Subcutaneous abdominal adipose tissue (tissue), 5 donors: Measurements from ENCODE around the gene SYNPO2.
A peak's percentile ranks its signal among the peaks of the same experiment; 100 is the strongest.
"Not testable (repeated sequence)": the region's sequence is repeated elsewhere in the genome, so short reads cannot be mapped to it uniquely, and the experiment has no call there.

ENCODE experiments used
- H3K27ac ChIP-seq: one replicate; pipeline ENCODE4 v1.7.0; 2013; ENCODE audit warnings: low read depth, mild to moderate bottlenecking, inconsistent platforms, low read length, moderate library complexity
- H3K27me3 ChIP-seq, 5 donors: one replicate each; pipeline ENCODE4 v1.7.0; 2013; ENCODE audit warnings: low read length in 5 of 5, inconsistent platforms in 1 of 5; ENCODE audit not compliant: control insufficient read depth in 5 of 5, insufficient read depth in 4 of 5
- H3K36me3 ChIP-seq, 5 donors: one replicate each; pipeline ENCODE4 v1.7.0; 2013; ENCODE audit warnings: low read length in 5 of 5; ENCODE audit not compliant: control insufficient read depth in 5 of 5, insufficient read depth in 5 of 5
- H3K4me1 ChIP-seq, 5 donors: one replicate each; pipeline ENCODE4 v1.7.0; 2013; ENCODE audit warnings: low read length in 5 of 5, mild to moderate bottlenecking in 3 of 5, moderate library complexity in 1 of 5; ENCODE audit not compliant: control insufficient read depth in 5 of 5, insufficient read depth in 5 of 5
- H3K4me3 ChIP-seq, 5 donors: one replicate each; pipeline ENCODE4 v1.7.0; 2013; ENCODE audit warnings: low read length in 5 of 5, low read depth in 1 of 5
- H3K9ac ChIP-seq, 5 donors: one replicate each; pipeline ENCODE4 v1.7.0; 2013; ENCODE audit warnings: low read length in 5 of 5, mild to moderate bottlenecking in 4 of 5, moderate library complexity in 3 of 5
- H3K9me3 ChIP-seq, 5 donors: one replicate each; pipeline ENCODE4 v1.7.0; 2013; ENCODE audit warnings: low read length in 5 of 5; ENCODE audit not compliant: control insufficient read depth in 5 of 5
- donor health status: healthy.
- donor health status: healthy.
- donor health status: healthy.
- donor health status: healthy.
- donor health status: healthy.

The SYNPO2 gene

GRCh38 chr4:119022520-119022919, 133.9 kb downstream of the SYNPO2 start:
- H3K27me3 ChIP-seq, H3K9me3 ChIP-seq, H3K9ac ChIP-seq, H3K27ac ChIP-seq, H3K36me3 ChIP-seq, H3K4me3 ChIP-seq: not testable (repeated sequence)
- H3K4me1 ChIP-seq, result peaks cover 0 to 25% (median 19%) of the 10 kb centered on the region in 5 donors

GRCh38 chr4:119024102-119024501, 135.4 kb downstream of the SYNPO2 start:
- Histone ChIP-seq H3K9ac (no peak overlapping the region), H3K36me3 (no peaks in the 10 kb centered on the region), H3K27me3 (no peaks in the 10 kb centered on the region), H3K27ac (no peak overlapping the region), H3K4me3 (no peak overlapping the region), H3K4me1 (peaks cover 0 to 31% (median 19%) of the 10 kb centered on the region in 5 donors), H3K9me3 (no peaks in the 10 kb centered on the region)

GRCh38 chr4:119025420-119025819, 136.8 kb downstream of the SYNPO2 start:
- Histone ChIP-seq H3K27ac (peak overlapping the region; percentile 96), H3K4me3 (no peak overlapping the region), H3K9me3 (no peaks in the 10 kb centered on the region), H3K9ac (peak overlapping the region in 3 of 5 donors; percentile 5 to 87 (median 59)), H3K36me3 (peaks cover 0 to 7% (median 4%) of the 10 kb centered on the region in 5 donors), H3K4me1 (peaks cover 0 to 35% (median 28%) of the 10 kb centered on the region in 5 donors), H3K27me3 (no peaks in the 10 kb centered on the region)

- no peaks in the 10 kb centered on the region for H3K9me3 ChIP-seq
- peak overlapping the region in 4 of 5 donors; percentile 5 to 87 (median 49) for H3K9ac ChIP-seq
- peaks cover 0 to 35% (median 28%) of the 10 kb centered on the region in 5 donors for H3K4me1 ChIP-seq
- peak overlapping the region; percentile 96 for H3K27ac ChIP-seq
- H3K36me3 ChIP-seq, result peaks cover 0 to 13% (median 11%) of the 10 kb centered on the region in 5 donors
- H3K4me3 ChIP-seq, result peak overlapping the region in 3 of 5 donors; percentile 57 to 62 (median 58)
- no peaks in the 10 kb centered on the region for H3K27me3 ChIP-seq
Observed at GRCh38 chr4:119025916-119026661, 137.4 kb downstream of the SYNPO2 start.

- H3K9ac ChIP-seq, result peak overlapping the region; percentile 6 to 73 (median 42)
- H3K27me3 ChIP-seq, result no peaks in the 10 kb centered on the region
- peak overlapping the region; percentile 96 for H3K27ac ChIP-seq
- peak overlapping the region; percentile 53 to 64 (median 58) for H3K4me3 ChIP-seq
- peaks cover 0 to 35% (median 28%) of the 10 kb centered on the region in 5 donors for H3K4me1 ChIP-seq
- no peaks in the 10 kb centered on the region for H3K9me3 ChIP-seq
- H3K36me3 ChIP-seq, result peaks cover 0 to 21% (median 17%) of the 10 kb centered on the region in 5 donors
Observed at GRCh38 chr4:119026662-119027444, 138.2 kb downstream of the SYNPO2 start.

- Histone ChIP-seq H3K9ac (peak overlapping the region in 4 of 5 donors; percentile 21 to 73 (median 58)), H3K4me1 (peaks cover 0 to 35% (median 28%) of the 10 kb centered on the region in 5 donors), H3K4me3 (peak overlapping the region; percentile 26 to 62 (median 57)), H3K27me3 (no peaks in the 10 kb centered on the region), H3K36me3 (peaks cover 0 to 22% (median 17%) of the 10 kb centered on the region in 5 donors), H3K9me3 (no peaks in the 10 kb centered on the region), H3K27ac (peak overlapping the region; percentile 96)
Observed at GRCh38 chr4:119027811-119028210, 139.2 kb downstream of the SYNPO2 start.

GRCh38 chr4:119028296-119028695, 139.6 kb downstream of the SYNPO2 start:
- H3K4me1 ChIP-seq, result peaks cover 0 to 35% (median 28%) of the 10 kb centered on the region in 5 donors
- H3K27me3 ChIP-seq, result no peaks in the 10 kb centered on the region
- H3K36me3 ChIP-seq, result peaks cover 0 to 22% (median 17%) of the 10 kb centered on the region in 5 donors
- H3K27ac ChIP-seq, result peak overlapping the region; percentile 96
- peak overlapping the region in 4 of 5 donors; percentile 21 to 73 (median 41) for H3K9ac ChIP-seq
- H3K9me3 ChIP-seq, result no peaks in the 10 kb centered on the region
- peak overlapping the region; percentile 53 to 62 (median 57) for H3K4me3 ChIP-seq

GRCh38 chr4:119029847-119030535, 141.3 kb downstream of the SYNPO2 start:
- H3K27ac ChIP-seq, result no peak overlapping the region
- H3K9me3 ChIP-seq, result no peaks in the 10 kb centered on the region
- no peak overlapping the region for H3K9ac ChIP-seq
- H3K27me3 ChIP-seq, result no peaks in the 10 kb centered on the region
- peak overlapping the region in 2 of 5 donors; percentile 3 to 32 for H3K4me3 ChIP-seq
- H3K36me3 ChIP-seq, result peaks cover 2 to 24% (median 17%) of the 10 kb centered on the region in 5 donors
- peaks cover 0 to 39% (median 30%) of the 10 kb centered on the region in 5 donors for H3K4me1 ChIP-seq

- H3K36me3 ChIP-seq, result peaks cover 4 to 24% (median 17%) of the 10 kb centered on the region in 5 donors
- no peak overlapping the region for H3K9ac ChIP-seq
- no peak overlapping the region for H3K27ac ChIP-seq
- H3K9me3 ChIP-seq, result no peaks in the 10 kb centered on the region
- no peaks in the 10 kb centered on the region for H3K27me3 ChIP-seq
- H3K4me3 ChIP-seq, result peak overlapping the region in 1 of 5 donors; percentile 3
- peaks cover 0 to 35% (median 28%) of the 10 kb centered on the region in 5 donors for H3K4me1 ChIP-seq
Observed at GRCh38 chr4:119030536-119030890, 141.9 kb downstream of the SYNPO2 start.
